Prostate gland (tissue), 2 donors: ENCODE data around the gene UBQLN1. TPM values are rescaled to one million over a fixed set of nuclear protein-coding genes. Genes with fewer than 3 reads are reported as not detected.
A peak's percentile ranks its signal among the peaks of the same experiment; 100 is the strongest.
"Not testable (repeated sequence)": the region's sequence is repeated elsewhere in the genome, so short reads cannot be mapped to it uniquely, and the experiment has no call there.

Experiments used
- DNase-seq: peaks from one replicate; pipeline ENCODE4 v3.0.0-alpha.2; 2019; ENCODE audit warnings: low spot score
- H3K27ac ChIP-seq, 2 donors: fragments of 200-600 bp; sonication (generic); 2 replicates each; pipeline ENCODE4 v1.5.1; 2017 to 2019
- H3K27me3 ChIP-seq: fragments of 200-600 bp; sonication (generic); replicated peaks from 2 replicates; pipeline ENCODE4 v1.5.1; 2019; ENCODE audit not compliant: insufficient read depth
- H3K36me3 ChIP-seq, 2 donors: fragments of 200-600 bp; sonication (generic); 1 replicate in 1 of 2; 2 replicates in 1 of 2; pipeline versions ENCODE4 v1.5.1 to v1.8.1; 2017 to 2019
- H3K4me1 ChIP-seq: fragments of 200-600 bp; sonication (generic); replicated peaks from 2 replicates; pipeline ENCODE4 v1.5.1; 2019
- H3K4me3 ChIP-seq, 2 donors: fragments of 200-600 bp; sonication (generic); 2 replicates each; pipeline ENCODE4 v1.5.1; 2017 to 2019
- H3K9me3 ChIP-seq: fragments of 200-600 bp; sonication (generic); 2 replicates; pipeline ENCODE4 v1.5.1; 2017
- CTCF ChIP-seq, 4 experiments: fragments of 200-600 bp in 2 of 4; fragments of 450-650 bp in 2 of 4; sonication (generic) in 2 of 4; IDR thresholded peaks; 1 replicate in 3 of 4; 2 replicates in 1 of 4; pipeline ENCODE4 v1.5.1; 2016 to 2019; ENCODE audit warnings: antibody characterized with exemption in 4 of 4, mild to moderate bottlenecking in 2 of 4, moderate library complexity in 2 of 4
- POLR2A ChIP-seq: fragments of 450-650 bp; IDR thresholded peaks from one replicate; pipeline ENCODE4 v1.6.1; 2016; ENCODE audit warnings: antibody characterized with exemption, mild to moderate bottlenecking
- POLR2AphosphoS5 ChIP-seq: sonication (generic); formaldehyde crosslinking; IDR thresholded peaks from one replicate; pipeline ENCODE4 v1.6.1; 2017; ENCODE audit warnings: antibody characterized with exemption
- WGBS: methylation state at CpG from one replicate; pipeline ENCODE4 v1.1.5; 2018; 5-methylcytosine and 5-hydroxymethylcytosine counted together
- intact Hi-C: fragments of 100-400 bp; cut with DNase I; formaldehyde crosslinking; loops from one replicate; pipeline ENCODE4 v1.14.2; 2022
- total RNA-seq, 2 donors: library from RNA; depleted of rRNA; stranded (reverse); fragments of >200 nt; gene quantifications; one replicate each; pipeline ENCODE4 v1.1.0, GENCODE V29; 2016

Gene UBQLN1
- total RNA-seq, 2 donors from 2014 or later = 106 to 155 TPM

DNA sequence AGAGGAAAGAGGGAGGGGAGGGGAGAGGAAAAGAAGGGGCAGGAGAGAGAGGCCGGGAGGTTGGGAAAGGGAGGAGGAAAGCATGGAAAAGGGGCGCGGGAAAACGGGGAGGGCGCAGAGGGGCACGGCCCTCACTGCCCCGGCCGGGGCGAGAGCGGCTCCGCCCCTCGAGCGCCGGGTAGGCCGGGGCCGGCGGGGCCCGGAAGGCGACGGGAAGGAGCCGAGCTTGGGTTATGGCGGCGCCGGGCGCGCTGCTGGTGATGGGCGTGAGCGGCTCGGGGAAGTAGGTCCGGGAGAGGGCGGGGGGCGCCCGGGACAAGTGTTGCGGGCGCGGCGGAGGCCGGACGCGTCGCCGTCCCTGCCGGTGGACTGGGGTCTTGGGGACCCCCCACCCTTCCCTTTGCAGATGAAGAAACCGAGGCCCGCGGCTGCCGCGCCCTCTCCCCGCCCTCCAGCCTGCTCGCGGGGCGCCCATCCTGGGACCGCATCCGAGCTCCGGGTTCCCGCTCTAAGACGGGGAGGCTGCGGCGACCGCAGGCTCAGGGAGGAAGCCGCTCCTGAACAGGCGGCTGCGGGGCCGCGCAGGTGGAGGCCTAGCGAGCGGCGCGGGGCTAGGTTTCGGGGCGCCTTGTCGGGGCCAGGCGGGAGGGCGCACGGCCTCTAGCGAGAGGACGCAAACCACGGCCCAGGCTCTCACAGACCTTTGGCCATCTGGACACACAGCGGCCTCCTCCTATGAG, 84.6 kb downstream of the UBQLN1 start, which contains the start of gene IDNK:
TSS of gene IDNK (plus strand) at position 205 of the 740 bp plus-strand sequence. CDS start at position 234, 29 bp downstream.
- under 1% methylated on average over 64 of the region's 79 CpGs for WGBS
- no peaks in the 10 kb centered on the region for H3K4me1 ChIP-seq
- peak within 1 kb of the TSS; percentile 84 to 89 for H3K4me3 ChIP-seq
- no peaks in the 10 kb centered on the region for H3K9me3 ChIP-seq
- peak; percentile 35 for DNase-seq
- no peak for TF ChIP-seq POLR2AphosphoS5
- TF ChIP-seq CTCF (IDR thresholded peaks at IDR 0.05) = no peak
- TF ChIP-seq POLR2A = peak; percentile 10
- no peaks in the 10 kb centered on the region for H3K27me3 ChIP-seq
- H3K27ac ChIP-seq = peak within 1 kb of the TSS; percentile 90 to 91
- no peaks in the 10 kb centered on the region for H3K36me3 ChIP-seq
- intact Hi-C loops = loop anchor here (5.0 to 10.0 kb wide), 2 partner anchors 192 to 294 kb away; partner anchors contain the start of gene GKAP1

GRCh38 chr9:83622433-83622938, 85.3 kb downstream of the UBQLN1 start:
- Histone ChIP-seq H3K9me3 (no peaks in the 10 kb centered on the region), H3K27me3 (no peaks in the 10 kb centered on the region), H3K4me1 (no peaks in the 10 kb centered on the region), H3K27ac (peak overlapping the region; percentile 90 to 91), H3K36me3 (no peaks in the 10 kb centered on the region), H3K4me3 (peak overlapping the region; percentile 84 to 89)
- TF ChIP-seq POLR2A (no peak), POLR2AphosphoS5 (peak; percentile 10)
- intact Hi-C loops = loop anchor here (5.0 to 10.0 kb wide), 2 partner anchors 192 to 295 kb away; partner anchors contain the start of gene GKAP1
- DNase-seq = no peak
- 12% methylated on average over 21 of the region's 21 CpGs for WGBS

GRCh38 chr9:83620841-83621636, 86.7 kb downstream of the UBQLN1 start:
- 17% methylated on average over 7 of the region's 7 CpGs for WGBS
- no peaks in the 10 kb centered on the region for H3K4me1 ChIP-seq
- no peak for DNase-seq
- no peak overlapping the region for H3K4me3 ChIP-seq
- peak; percentile 14 for TF ChIP-seq POLR2AphosphoS5
- no peak for TF ChIP-seq POLR2A
- peak in 3 of 4 experiments; percentile 34 to 58 (median 47) for TF ChIP-seq CTCF (IDR thresholded peaks at IDR 0.05)
- H3K27ac ChIP-seq = no peak overlapping the region
- H3K36me3 ChIP-seq = no peaks in the 10 kb centered on the region
- H3K27me3 ChIP-seq = no peaks in the 10 kb centered on the region
- intact Hi-C loops = loop anchor here (5.0 to 10.0 kb wide), 2 partner anchors 194 to 296 kb away; partner anchors contain the start of gene GKAP1
- no peaks in the 10 kb centered on the region for H3K9me3 ChIP-seq

GRCh38 chr9:83617299-83617698, 90.5 kb downstream of the UBQLN1 start:
- TF ChIP-seq POLR2A (no peak), POLR2AphosphoS5 (no peak), CTCF (IDR thresholded peaks at IDR 0.05) (no peak)
- Histone ChIP-seq H3K4me3 (no peak overlapping the region), H3K36me3 (no peaks in the 10 kb centered on the region), H3K9me3 (no peaks in the 10 kb centered on the region), H3K27ac (no peak overlapping the region), H3K4me1 (no peaks in the 10 kb centered on the region), H3K27me3 (no peaks in the 10 kb centered on the region)
- WGBS = 74% methylated on average over 1 of the region's 1 CpG
- intact Hi-C loops = no loop called here
- DNase-seq = no peak

DNA sequence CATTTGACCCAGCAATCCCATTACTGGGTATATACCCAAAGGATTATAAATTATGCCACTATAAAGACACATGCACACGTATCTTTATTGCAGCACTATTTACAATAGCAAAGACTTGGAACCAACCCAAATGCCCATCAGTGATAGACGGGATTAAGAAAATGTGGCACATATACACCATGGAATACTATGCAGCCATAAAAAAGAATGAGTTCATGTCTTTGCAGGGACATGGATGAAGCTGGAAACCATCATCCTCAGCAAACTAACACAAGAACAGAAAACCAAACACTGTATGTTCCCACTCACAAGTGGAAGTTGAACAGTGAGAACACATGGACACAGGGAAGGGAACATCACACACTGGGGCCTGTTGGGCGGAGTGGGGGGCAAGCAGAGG, 94.5 kb downstream of the UBQLN1 start:
- intact Hi-C loops = not testable (repeated sequence)
- 81% methylated on average over 3 of the region's 3 CpGs for WGBS

More for the DNA sequence above, 94.5 kb downstream of the UBQLN1 start:
- H3K27ac ChIP-seq, DNase-seq, H3K9me3 ChIP-seq, H3K4me1 ChIP-seq, H3K27me3 ChIP-seq, H3K36me3 ChIP-seq, H3K4me3 ChIP-seq: not testable (repeated sequence)

Other genes starting within 250 kb of the UBQLN1 start
- 1 to 10 TPM; 2.3 to 3.4 TPM for gene FRMD3, start 169.6 kb downstream of the UBQLN1 start, total RNA-seq
- gene IDNK, start 84.8 kb downstream of the UBQLN1 start, total RNA-seq = 10 to 100 TPM in 1 of 2 donors, 1 to 10 TPM in 1; 8.4 to 11.1 TPM
- gene GKAP1, start 109.8 kb upstream of the UBQLN1 start, total RNA-seq = 10 to 100 TPM; 10.2 to 26.1 TPM
- gene KIF27, start 213.5 kb upstream of the UBQLN1 start, total RNA-seq = 10 to 100 TPM in 1 of 2 donors, 1 to 10 TPM in 1; 3.4 to 11.2 TPM